ENCODE data around the gene TTLL5.
A peak's percentile ranks its signal among the peaks of the same experiment; 100 is the strongest.

Gene TTLL5

GRCh38 chr14:75884198-75884611 lies 223.2 kb downstream of the TTLL5 start:
- peak; percentile 61 for TF ChIP-seq CTCF (IDR thresholded peaks at IDR 0.05; ENCODE audit: low read depth, low read length, missing control alignments)
- H3K4me3 ChIP-seq (ENCODE audit: low read depth, low read length): no peak overlapping the region
- H3K36me3 ChIP-seq (replicated peaks): no peaks in the 10 kb centered on the region
- no peaks in the 10 kb centered on the region for H3K27me3 ChIP-seq (replicated peaks)
- peak overlapping the region; percentile 77 for H3K27ac ChIP-seq
- peak; percentile 85 for DNase-seq
- in situ Hi-C loops (cut with HindIII; ENCODE audit: low pct_ligation_motif_present, low sequenced_read_pairs): no loop called here

- Histone ChIP-seq H3K4me3 (ENCODE audit: low read depth, low read length) (no peak overlapping the region), H3K27me3 (replicated peaks) (no peaks in the 10 kb centered on the region), H3K27ac (peak overlapping the region; percentile 77), H3K36me3 (replicated peaks) (no peaks in the 10 kb centered on the region)
- peak; percentile 43 for DNase-seq
- no peak for TF ChIP-seq CTCF (IDR thresholded peaks at IDR 0.05; ENCODE audit: low read depth, low read length, missing control alignments)
- in situ Hi-C loops (cut with HindIII; ENCODE audit: low pct_ligation_motif_present, low sequenced_read_pairs): no loop called here
Observed at GRCh38 chr14:75885829-75886228, 224.8 kb downstream of the TTLL5 start.

GRCh38 chr14:75886636-75887348 lies 225.7 kb downstream of the TTLL5 start:
- Histone ChIP-seq H3K4me3 (ENCODE audit: low read depth, low read length) (no peak overlapping the region), H3K27me3 (replicated peaks) (no peaks in the 10 kb centered on the region), H3K27ac (no peak overlapping the region), H3K36me3 (replicated peaks) (no peaks in the 10 kb centered on the region)
- TF ChIP-seq CTCF (IDR thresholded peaks at IDR 0.05; ENCODE audit: low read depth, low read length, missing control alignments): no peak
- DNase-seq: no peak
- in situ Hi-C loops (cut with HindIII; ENCODE audit: low pct_ligation_motif_present, low sequenced_read_pairs): no loop called here

DNA sequence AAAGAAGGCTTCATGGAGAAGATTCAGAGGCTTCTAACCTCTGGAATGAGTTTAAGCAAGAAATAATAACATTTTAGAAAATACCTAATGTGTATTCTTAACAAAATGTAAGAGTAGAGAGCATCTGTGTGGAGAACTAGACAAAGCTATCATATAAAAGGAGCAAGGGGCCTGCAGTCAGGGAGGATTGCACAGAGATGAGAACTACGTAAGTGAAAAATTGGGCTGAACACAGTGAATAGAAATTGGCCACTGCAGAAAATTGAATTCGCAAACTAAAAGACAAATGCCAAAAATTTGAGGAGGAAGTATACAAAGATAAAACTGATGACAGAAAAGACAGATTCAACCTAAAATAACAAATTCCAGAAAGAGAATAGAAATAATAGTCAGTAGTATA lies 227.9 kb downstream of the TTLL5 start:
- Histone ChIP-seq H3K36me3 (replicated peaks) (no peaks in the 10 kb centered on the region), H3K27me3 (replicated peaks) (no peaks in the 10 kb centered on the region), H3K4me3 (ENCODE audit: low read depth, low read length) (no peak overlapping the region), H3K27ac (no peak overlapping the region)
- DNase-seq: no peak
- in situ Hi-C loops (cut with HindIII; ENCODE audit: low pct_ligation_motif_present, low sequenced_read_pairs): no loop called here
- no peak for TF ChIP-seq CTCF (IDR thresholded peaks at IDR 0.05; ENCODE audit: low read depth, low read length, missing control alignments)

DNA sequence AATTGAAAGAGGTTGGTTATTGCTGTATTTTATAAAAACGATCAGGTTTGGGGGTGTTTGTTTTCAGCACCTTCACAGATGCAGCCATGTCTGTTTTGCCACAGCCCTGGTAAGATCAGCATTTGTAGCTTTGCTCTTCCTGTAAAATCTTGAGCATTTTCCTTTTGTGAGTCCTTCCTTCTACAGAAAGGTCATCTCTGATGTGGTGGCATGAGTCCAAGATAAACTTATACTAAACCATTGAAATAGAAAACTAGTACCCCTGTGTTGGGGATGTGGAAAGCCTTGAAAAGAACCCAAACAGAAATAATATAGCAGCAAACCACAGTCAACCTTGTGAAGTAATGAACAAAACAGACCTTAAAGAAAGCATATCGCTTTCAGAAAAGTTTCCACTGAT lies 235.3 kb downstream of the TTLL5 start:
- H3K27me3 ChIP-seq (replicated peaks): no peaks in the 10 kb centered on the region
- TF ChIP-seq CTCF (IDR thresholded peaks at IDR 0.05; ENCODE audit: low read depth, low read length, missing control alignments): no peak
- DNase-seq: no peak
- in situ Hi-C loops (cut with HindIII; ENCODE audit: low pct_ligation_motif_present, low sequenced_read_pairs): no loop called here
- H3K4me3 ChIP-seq (ENCODE audit: low read depth, low read length): no peak overlapping the region
- no peaks in the 10 kb centered on the region for H3K36me3 ChIP-seq (replicated peaks)
- H3K27ac ChIP-seq: no peak overlapping the region

GRCh38 chr14:75904311-75904710 lies 243.3 kb downstream of the TTLL5 start:
- no peak for TF ChIP-seq CTCF (IDR thresholded peaks at IDR 0.05; ENCODE audit: low read depth, low read length, missing control alignments)
- no peak overlapping the region for H3K4me3 ChIP-seq (ENCODE audit: low read depth, low read length)

More at GRCh38 chr14:75904311-75904710, 243.3 kb downstream of the TTLL5 start:
- no peak for DNase-seq
- in situ Hi-C loops (cut with HindIII; ENCODE audit: low pct_ligation_motif_present, low sequenced_read_pairs): no loop called here
- H3K36me3 ChIP-seq (replicated peaks): no peaks in the 10 kb centered on the region
- no peaks in the 10 kb centered on the region for H3K27me3 ChIP-seq (replicated peaks)
- no peak overlapping the region for H3K27ac ChIP-seq

Data from brain microvascular endothelial cell (primary cell).